H1 (cell line): ENCODE results near the gene GARIN3. TPM values are rescaled to one million over a fixed set of nuclear protein-coding genes. Genes with fewer than 3 reads are reported as not detected.

Experiments
- CTBP2 ChIP-seq: IDR thresholded peaks from 2 replicates; pipeline ENCODE4 v1.7.0; 2011; ENCODE audit warnings: borderline replicate concordance, mild to moderate bottlenecking, moderate library complexity, mixed read lengths, low read length; ENCODE audit not compliant: insufficient read depth, insufficient read length
- EZH2 ChIP-seq: fragments of 200-600 bp; sonication (generic); IDR thresholded peaks from 2 replicates; pipeline ENCODE4 v1.7.1; 2012; ENCODE audit warnings: low read depth, mild to moderate bottlenecking, moderate library complexity, low read length, inconsistent platforms; ENCODE audit not compliant: severe bottlenecking
- GTF2F1 ChIP-seq: IDR thresholded peaks from 2 replicates; pipeline ENCODE4 v1.6.1; 2012; ENCODE audit warnings: low read depth, low read length, improper control_type of control experiment, borderline replicate concordance
- polyA plus RNA-seq, 7 experiments: library from polyadenylated mRNA; depleted of rRNA in 3 of 7; stranded (reverse) in 5 of 7; unstranded in 2 of 7; fragments of >200 nt in 5 of 7; fragments of 200-250 nt in 2 of 7; gene quantifications; 1 replicate in 5 of 7; 2 replicates in 1 of 7; 4 replicates in 1 of 7; pipeline versions ENCODE4 v1.2.1 to v1.2.3, GENCODE V29; 2011 to 2013; ENCODE audit warnings: missing spikeins in 2 of 7, mixed read lengths in 2 of 7
- total RNA-seq: library from RNA; stranded (reverse); fragmentation: NEBNext Ultra II Directional; extraction: Animal tissue kit (Norgen Biotek cat#: 25700); gene quantifications from 2 replicates; pipeline ENCODE4 v1.2.1, GENCODE V29; 2021

Gene GARIN3
- total and polyA plus RNA-seq, 2 of the 8 experiments (the other 6 are each of a cell fraction or from before 2014, with no cell fraction given): not detected

DNA sequence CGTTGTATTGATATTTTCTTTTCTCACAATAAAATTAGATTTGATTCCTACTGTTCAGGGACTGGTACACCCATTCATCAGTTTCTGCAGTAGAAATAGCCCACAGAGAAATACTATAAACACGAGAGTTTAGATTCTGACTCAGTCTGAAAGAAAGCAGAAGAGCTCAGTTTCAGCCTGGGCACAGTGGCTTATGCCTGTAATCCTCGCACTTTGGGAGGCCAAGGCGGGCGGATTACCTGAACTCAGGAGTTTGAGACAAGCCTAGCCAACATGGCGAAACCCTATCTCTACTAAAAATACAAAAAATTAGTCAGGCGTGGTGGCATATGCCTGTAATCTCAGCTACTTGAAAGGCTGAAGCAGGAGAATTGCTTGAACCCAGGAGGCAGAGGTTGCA is 23.2 kb upstream of the GARIN3 start (continued):
- TF ChIP-seq EZH2: no peak
- TF ChIP-seq CTBP2: no peak
- no peak for TF ChIP-seq GTF2F1
